Adipose tissue (tissue), 3 donors: ENCODE measurements around the gene RMC1. TPM values are rescaled to one million over a fixed set of nuclear protein-coding genes. Genes with fewer than 3 reads are reported as not detected.

Experiments
- H3K27ac ChIP-seq: one replicate; pipeline ENCODE4 v1.5.1; 2013; ENCODE audit warnings: low read depth, low read length
- WGBS, 3 donors: extraction: QIAGEN DNeasy Blood & Tissue Kit; methylation state at CpG; one replicate each; pipeline ENCODE4 v1.1.7; 2013; 5-methylcytosine and 5-hydroxymethylcytosine counted together
- polyA plus RNA-seq, 3 donors: library from polyadenylated mRNA; stranded (reverse); fragments of 200-250 nt; gene quantifications; one replicate each; pipeline ENCODE4 v1.2.3, GENCODE V29; 2013
- donor health status: healthy with polysubstance abuse.
- donor health status: Bipolar disorder and iron deficiency.
- donor health status: healthy.

Gene RMC1
- polyA plus RNA-seq, 3 donors: 13.3 to 23.9 (median 18.4) TPM

- WGBS, 3 donors: 90 to 97% (median 95%) methylated on average over 5 of the region's 5 CpGs
- no peak overlapping the region for H3K27ac ChIP-seq
Measured at GRCh38 chr18:23526501-23527063, 23.3 kb downstream of the RMC1 start.

GRCh38 chr18:23528580-23529472 lies 25.5 kb downstream of the RMC1 start:
- WGBS, 3 donors: 78 to 87% (median 78%) methylated on average over 20 of the region's 20 CpGs
- H3K27ac ChIP-seq: no peak overlapping the region

GRCh38 chr18:23529604-23530003 lies 26.3 kb downstream of the RMC1 start:
- 91 to 92% (median 92%) methylated on average over 3 of the region's 3 CpGs for WGBS, 3 donors
- no peak overlapping the region for H3K27ac ChIP-seq

GRCh38 chr18:23530195-23530594 lies 26.9 kb downstream of the RMC1 start:
- 75 to 87% (median 78%) methylated on average over 7 of the region's 7 CpGs for WGBS, 3 donors

GRCh38 chr18:23531912-23532311 lies 28.6 kb downstream of the RMC1 start:
- no peak overlapping the region for H3K27ac ChIP-seq
- 91 to 95% (median 95%) methylated on average over 13 of the region's 13 CpGs for WGBS, 3 donors

More at GRCh38 chr18:23530195-23530594, 26.9 kb downstream of the RMC1 start:
- no peak overlapping the region for H3K27ac ChIP-seq

GRCh38 chr18:23532848-23533247 lies 29.5 kb downstream of the RMC1 start:
- H3K27ac ChIP-seq: no peak overlapping the region

GRCh38 chr18:23534276-23534675 lies 31.0 kb downstream of the RMC1 start:
- 94 to 96% (median 94%) methylated on average over 16 of the region's 16 CpGs for WGBS, 3 donors
- H3K27ac ChIP-seq: no peak overlapping the region

More at GRCh38 chr18:23532848-23533247, 29.5 kb downstream of the RMC1 start:
- WGBS, 3 donors: 62 to 79% (median 70%) methylated on average over 4 of the region's 4 CpGs

GRCh38 chr18:23536204-23536603 lies 32.9 kb downstream of the RMC1 start:
- no peak overlapping the region for H3K27ac ChIP-seq
- 92 to 97% (median 95%) methylated on average over 5 of the region's 5 CpGs for WGBS, 3 donors

GRCh38 chr18:23537274-23537673 lies 34.0 kb downstream of the RMC1 start:
- H3K27ac ChIP-seq: no peak overlapping the region
- WGBS, 3 donors: 91 to 94% (median 93%) methylated on average over 7 of the region's 7 CpGs

GRCh38 chr18:23538001-23538400 lies 34.7 kb downstream of the RMC1 start:
- H3K27ac ChIP-seq: no peak overlapping the region
- WGBS, 3 donors: 91 to 95% (median 93%) methylated on average over 9 of the region's 9 CpGs

GRCh38 chr18:23538870-23539269 lies 35.6 kb downstream of the RMC1 start:
- 77 to 91% (median 85%) methylated on average over 6 of the region's 6 CpGs for WGBS, 3 donors
- H3K27ac ChIP-seq: no peak overlapping the region

- WGBS, 3 donors: 68 to 86% (median 76%) methylated on average over 9 of the region's 9 CpGs
- H3K27ac ChIP-seq: no peak overlapping the region
Measured at GRCh38 chr18:23539296-23539695, 36.0 kb downstream of the RMC1 start.

GRCh38 chr18:23539911-23540525 lies 36.7 kb downstream of the RMC1 start:
- WGBS, 3 donors: 80 to 89% (median 80%) methylated on average over 9 of the region's 9 CpGs

GRCh38 chr18:23540867-23541266 lies 37.6 kb downstream of the RMC1 start:
- WGBS, 3 donors: 44 to 82% (median 51%) methylated on average over 5 of the region's 5 CpGs
- no peak overlapping the region for H3K27ac ChIP-seq

More at GRCh38 chr18:23539911-23540525, 36.7 kb downstream of the RMC1 start:
- H3K27ac ChIP-seq: no peak overlapping the region

GRCh38 chr18:23541349-23542093 lies 38.2 kb downstream of the RMC1 start:
- WGBS, 3 donors: 86 to 92% (median 91%) methylated on average over 9 of the region's 9 CpGs
- H3K27ac ChIP-seq: no peak overlapping the region

GRCh38 chr18:23542461-23542860 lies 39.1 kb downstream of the RMC1 start:
- H3K27ac ChIP-seq: no peak overlapping the region
- 92 to 100% (median 97%) methylated on average over 2 of the region's 2 CpGs for whole genome bisulfite sequencing, 3 donors

GRCh38 chr18:23545247-23545789 lies 42.0 kb downstream of the RMC1 start:
- no peak overlapping the region for H3K27ac ChIP-seq
- WGBS, 3 donors: 88 to 94% (median 93%) methylated on average over 13 of the region's 13 CpGs

GRCh38 chr18:23547306-23547705 lies 44.0 kb downstream of the RMC1 start:
- WGBS, 3 donors: 80 to 92% (median 81%) methylated on average over 3 of the region's 3 CpGs

More at GRCh38 chr18:23547306-23547705, 44.0 kb downstream of the RMC1 start:
- H3K27ac ChIP-seq: no peak overlapping the region
